ENCODE measurements around the gene DNAJC16. TPM values are rescaled to one million over a fixed set of nuclear protein-coding genes. Genes with fewer than 3 reads are reported as not detected.

DNAJC16 gene
- total and polyA plus RNA-seq, 9 of the 15 experiments (the other 6 are each of a cell fraction or from before 2014, with no cell fraction given): 6.9 to 16.8 (median 12.8) TPM

DNA sequence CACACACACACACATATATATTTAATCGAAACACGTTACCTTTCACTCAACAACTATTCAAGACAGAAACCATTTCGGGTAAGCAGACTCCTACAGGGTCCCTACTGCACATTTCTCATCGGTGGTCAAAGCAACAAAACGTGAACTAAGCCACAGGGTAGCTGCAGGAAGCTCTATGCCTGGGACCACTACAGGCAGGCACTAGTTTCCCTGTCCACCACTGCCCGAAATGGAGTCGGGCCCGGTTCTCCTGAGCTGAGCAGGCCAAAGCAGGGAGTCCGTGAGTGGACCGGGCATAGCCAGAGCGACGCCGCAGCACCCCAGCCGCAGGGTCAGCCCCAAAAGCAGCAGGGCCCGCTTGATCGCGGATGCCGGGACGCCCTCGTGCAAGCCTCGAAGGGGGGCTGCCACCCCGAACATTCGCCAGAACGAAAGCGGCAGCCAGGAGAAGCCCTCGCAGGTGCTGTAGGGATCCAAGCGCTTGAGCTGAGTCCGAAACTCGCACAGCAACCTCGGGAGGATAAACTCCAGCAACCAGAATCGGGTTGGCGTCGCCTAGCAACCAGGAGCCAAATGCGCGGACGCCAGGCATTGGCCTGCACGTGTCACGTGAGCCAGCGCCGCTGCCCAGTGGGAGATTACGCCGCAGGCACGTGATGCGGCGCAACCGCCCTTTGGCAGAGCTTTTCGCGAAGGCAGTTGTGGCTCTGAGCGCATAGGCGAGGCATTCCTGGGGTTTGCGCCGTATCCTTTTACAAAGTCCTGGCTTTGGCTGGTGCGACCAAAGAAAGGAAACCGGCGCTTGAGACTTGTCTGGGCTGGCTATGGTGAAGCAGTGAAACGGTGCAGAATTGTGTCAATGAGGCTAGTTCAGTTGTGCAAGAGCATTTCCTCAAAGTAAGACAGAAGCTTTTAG, 76.7 kb downstream of the DNAJC16 start (continued):
- TF ChIP-seq ZNF589 (CRISPR knock-in tag; IDR thresholded peaks at IDR 0.05; ENCODE audit: low read depth) (0 out of 2 replicates have a peak, but pooled peaks have one; percentile 70), ZNF12 (CRISPR knock-in tag; IDR thresholded peaks at IDR 0.05) (no peak), ATF1 (CRISPR knock-in tag; IDR thresholded peaks at IDR 0.05) (no peak), ATF1 (tag; IDR thresholded peaks at IDR 0.05) (peak; percentile 24; the same call in 1 of the 2 replicates), RBFOX2 (IDR thresholded peaks at IDR 0.05; ENCODE audit: low read depth, low read length) (peak; percentile 56), CREM (IDR thresholded peaks at IDR 0.05; ENCODE audit: low read depth) (peak; percentile 34), SAFB (IDR thresholded peaks at IDR 0.05; ENCODE audit: borderline replicate concordance, low read depth, low read length) (no peak), ELF2 (CRISPR knock-in tag; IDR thresholded peaks at IDR 0.05) (0 out of 2 replicates have a peak, but pooled peaks have one; percentile 26), TFE3 (CRISPR knock-in tag; IDR thresholded peaks at IDR 0.05) (peak; percentile 97), TAF1 (IDR thresholded peaks at IDR 0.05; ENCODE audit: control insufficient read depth, extremely low read depth, insufficient read depth, low read length, severe bottlenecking) (no peak), CEBPG (CRISPR knock-in tag; IDR thresholded peaks at IDR 0.05) (peak; percentile 41; the same call in 1 of the 2 replicates), CEBPG (tag; conservative IDR thresholded peaks at IDR 0.05 in 1 of 2, IDR thresholded peaks at IDR 0.05 in 1 of 2) (peak; percentile 44 to 54; a peak in 3 of 4 replicates), CBX3 (IDR thresholded peaks at IDR 0.05; ENCODE audit: borderline replicate concordance in 1 of 2, low read length in 2 of 2) (peak in 1 of 2 experiments; percentile 45; a peak in 1 of 3 replicates), EP400 (IDR thresholded peaks at IDR 0.05) (no peak), BRD9 (IDR thresholded peaks at IDR 0.05; ENCODE audit: low read depth, partially characterized antibody) (no peak), ZFX (CRISPR knock-in tag; IDR thresholded peaks at IDR 0.05) (peak; percentile 61)
- TF ChIP-seq, protein P1, sequence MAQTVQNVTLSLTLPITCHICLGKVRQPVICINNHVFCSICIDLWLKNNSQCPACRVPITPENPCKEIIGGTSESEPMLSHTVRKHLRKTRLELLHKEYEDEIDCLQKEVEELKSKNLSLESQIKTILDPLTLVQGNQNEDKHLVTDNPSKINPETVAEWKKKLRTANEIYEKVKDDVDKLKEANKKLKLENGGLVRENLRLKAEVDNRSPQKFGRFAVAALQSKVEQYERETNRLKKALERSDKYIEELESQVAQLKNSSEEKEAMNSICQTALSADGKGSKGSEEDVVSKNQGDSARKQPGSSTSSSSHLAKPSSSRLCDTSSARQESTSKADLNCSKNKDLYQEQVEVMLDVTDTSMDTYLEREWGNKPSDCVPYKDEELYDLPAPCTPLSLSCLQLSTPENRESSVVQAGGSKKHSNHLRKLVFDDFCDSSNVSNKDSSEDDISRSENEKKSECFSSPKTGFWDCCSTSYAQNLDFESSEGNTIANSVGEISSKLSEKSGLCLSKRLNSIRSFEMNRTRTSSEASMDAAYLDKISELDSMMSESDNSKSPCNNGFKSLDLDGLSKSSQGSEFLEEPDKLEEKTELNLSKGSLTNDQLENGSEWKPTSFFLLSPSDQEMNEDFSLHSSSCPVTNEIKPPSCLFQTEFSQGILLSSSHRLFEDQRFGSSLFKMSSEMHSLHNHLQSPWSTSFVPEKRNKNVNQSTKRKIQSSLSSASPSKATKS (CRISPR knock-in tag; IDR thresholded peaks at IDR 0.05): no peak
- TF ChIP-seq, protein P2, sequence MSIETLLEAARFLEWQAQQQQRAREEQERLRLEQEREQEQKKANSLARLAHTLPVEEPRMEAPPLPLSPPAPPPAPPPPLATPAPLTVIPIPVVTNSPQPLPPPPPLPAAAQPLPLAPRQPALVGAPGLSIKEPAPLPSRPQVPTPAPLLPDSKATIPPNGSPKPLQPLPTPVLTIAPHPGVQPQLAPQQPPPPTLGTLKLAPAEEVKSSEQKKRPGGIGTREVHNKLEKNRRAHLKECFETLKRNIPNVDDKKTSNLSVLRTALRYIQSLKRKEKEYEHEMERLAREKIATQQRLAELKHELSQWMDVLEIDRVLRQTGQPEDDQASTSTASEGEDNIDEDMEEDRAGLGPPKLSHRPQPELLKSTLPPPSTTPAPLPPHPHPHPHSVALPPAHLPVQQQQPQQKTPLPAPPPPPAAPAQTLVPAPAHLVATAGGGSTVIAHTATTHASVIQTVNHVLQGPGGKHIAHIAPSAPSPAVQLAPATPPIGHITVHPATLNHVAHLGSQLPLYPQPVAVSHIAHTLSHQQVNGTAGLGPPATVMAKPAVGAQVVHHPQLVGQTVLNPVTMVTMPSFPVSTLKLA (conservative IDR thresholded peaks at IDR 0.05): peak; percentile 24 to 34; a peak in 1 of 4 replicates
- TF ChIP-seq, protein P3, sequence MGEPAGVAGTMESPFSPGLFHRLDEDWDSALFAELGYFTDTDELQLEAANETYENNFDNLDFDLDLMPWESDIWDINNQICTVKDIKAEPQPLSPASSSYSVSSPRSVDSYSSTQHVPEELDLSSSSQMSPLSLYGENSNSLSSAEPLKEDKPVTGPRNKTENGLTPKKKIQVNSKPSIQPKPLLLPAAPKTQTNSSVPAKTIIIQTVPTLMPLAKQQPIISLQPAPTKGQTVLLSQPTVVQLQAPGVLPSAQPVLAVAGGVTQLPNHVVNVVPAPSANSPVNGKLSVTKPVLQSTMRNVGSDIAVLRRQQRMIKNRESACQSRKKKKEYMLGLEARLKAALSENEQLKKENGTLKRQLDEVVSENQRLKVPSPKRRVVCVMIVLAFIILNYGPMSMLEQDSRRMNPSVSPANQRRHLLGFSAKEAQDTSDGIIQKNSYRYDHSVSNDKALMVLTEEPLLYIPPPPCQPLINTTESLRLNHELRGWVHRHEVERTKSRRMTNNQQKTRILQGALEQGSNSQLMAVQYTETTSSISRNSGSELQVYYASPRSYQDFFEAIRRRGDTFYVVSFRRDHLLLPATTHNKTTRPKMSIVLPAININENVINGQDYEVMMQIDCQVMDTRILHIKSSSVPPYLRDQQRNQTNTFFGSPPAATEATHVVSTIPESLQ (CRISPR knock-in tag; IDR thresholded peaks at IDR 0.05): peak; percentile 69; the same call in 1 of the 2 replicates

Data from K562 (cell line).